ENCODE results near the gene CAMTA1. TPM values are rescaled to one million over a fixed set of nuclear protein-coding genes. Genes with fewer than 3 reads are reported as not detected.
A peak's percentile ranks its signal among the peaks of the same experiment; 100 is the strongest.

The CAMTA1 gene
- total RNA-seq, 2 experiments from 2014 or later, result 43.9 to 73.3 TPM

DNA sequence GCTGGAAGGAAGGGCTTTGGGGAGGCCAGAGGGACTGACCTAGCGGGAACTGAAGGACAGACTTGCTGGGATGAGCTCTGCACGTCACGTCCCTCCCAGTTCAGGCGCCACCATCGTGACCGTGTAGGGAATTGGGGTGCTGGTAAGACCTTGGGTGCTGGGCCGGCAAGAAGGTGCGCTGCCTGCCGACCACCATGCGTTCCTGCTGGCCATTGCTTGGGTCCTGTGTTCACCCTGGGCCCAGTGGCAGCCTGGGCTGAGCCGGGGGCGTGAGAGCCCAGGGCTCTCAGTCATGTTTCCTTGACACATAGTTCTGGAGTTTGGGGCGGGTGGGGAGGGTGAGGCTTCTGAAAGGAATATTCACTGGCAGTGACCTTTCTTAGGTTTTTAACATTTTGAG lies 176.0 kb downstream of the CAMTA1 start:
- TF ChIP-seq CTCF (conservative IDR thresholded peaks at IDR 0.05; ENCODE audit: low read length) (no peak), EZH2phosphoT487 (IDR thresholded peaks at IDR 0.05; ENCODE audit: borderline replicate concordance, low read depth, low read length) (no peak)
- Histone ChIP-seq H4K20me1 (ENCODE audit: insufficient read depth, low read length) (no peaks in the 10 kb centered on the region), H2AFZ (ENCODE audit: low read length) (no peak overlapping the region), H3K9me2 (ENCODE audit: insufficient read depth, low read length) (no peaks in the 10 kb centered on the region), H3K4me3 (ENCODE audit: low read depth, low read length, poor library complexity, severe bottlenecking) (no peak overlapping the region), H3K36me3 (ENCODE audit: insufficient read depth, low read length) (no peaks in the 10 kb centered on the region), H3K4me2 (ENCODE audit: low read length) (no peak overlapping the region), H3K79me2 (ENCODE audit: insufficient read depth, low read depth, low read length) (no peaks in the 10 kb centered on the region), H3K27ac (ENCODE audit: low read depth, low read length, poor library complexity, severe bottlenecking) (no peak overlapping the region), H3K9me3 (ENCODE audit: low read length) (no peaks in the 10 kb centered on the region), H3K4me1 (ENCODE audit: insufficient read depth, low read length, poor library complexity, severe bottlenecking) (peaks cover 5% of the 10 kb centered on the region)
- intact Hi-C loops (cut with micrococcal nuclease; ENCODE audit: unreplicated experiment), result no loop called here
- CTCF ChIA-PET (ENCODE audit: unreplicated experiment), result no interaction called here
- POLR2A ChIA-PET, result interaction anchor here (0.5 kb wide), 1 partner anchor 196 kb away, joined by 6 read pairs; no protein-coding TSS in a partner anchor
- DNase-seq (ENCODE audit: low spot score), result no peak
- BruUV-seq (replicated peaks), result no TSS peak

GRCh38 chr1:6961905-6962477 lies 176.7 kb downstream of the CAMTA1 start:
- intact Hi-C loops (cut with micrococcal nuclease; ENCODE audit: unreplicated experiment), result no loop called here
- no peaks in the 10 kb centered on the region for H3K9me2 ChIP-seq (ENCODE audit: insufficient read depth, low read length)
- no peak overlapping the region for H3K27ac ChIP-seq (ENCODE audit: low read depth, low read length, poor library complexity, severe bottlenecking)
- no peaks in the 10 kb centered on the region for H3K9me3 ChIP-seq (ENCODE audit: low read length)
- no peak for TF ChIP-seq CTCF (conservative IDR thresholded peaks at IDR 0.05; ENCODE audit: low read length)
- TF ChIP-seq EZH2phosphoT487 (IDR thresholded peaks at IDR 0.05; ENCODE audit: borderline replicate concordance, low read depth, low read length), result no peak
- H2AFZ ChIP-seq (ENCODE audit: low read length), result no peak overlapping the region
- peak overlapping the region; percentile 52 for H3K4me3 ChIP-seq (ENCODE audit: low read depth, low read length, poor library complexity, severe bottlenecking)
- H3K36me3 ChIP-seq (ENCODE audit: insufficient read depth, low read length), result no peaks in the 10 kb centered on the region
- CTCF ChIA-PET (ENCODE audit: unreplicated experiment), result no interaction called here
- no peaks in the 10 kb centered on the region for H4K20me1 ChIP-seq (ENCODE audit: insufficient read depth, low read length)
- H3K4me1 ChIP-seq (ENCODE audit: insufficient read depth, low read length, poor library complexity, severe bottlenecking), result peaks cover 5% of the 10 kb centered on the region
- H3K79me2 ChIP-seq (ENCODE audit: insufficient read depth, low read depth, low read length), result no peaks in the 10 kb centered on the region
- H3K4me2 ChIP-seq (ENCODE audit: low read length), result peak overlapping the region; percentile 16; the same call in 1 of the 2 replicates
- BruUV-seq (replicated peaks), result no TSS peak
- POLR2A ChIA-PET, result interaction anchor here (0.7 kb wide), 1 partner anchor 407 kb away, joined by 3 read pairs; the partner anchor contains the start of gene TAS1R1
- DNase-seq (ENCODE audit: low spot score), result no peak

DNA sequence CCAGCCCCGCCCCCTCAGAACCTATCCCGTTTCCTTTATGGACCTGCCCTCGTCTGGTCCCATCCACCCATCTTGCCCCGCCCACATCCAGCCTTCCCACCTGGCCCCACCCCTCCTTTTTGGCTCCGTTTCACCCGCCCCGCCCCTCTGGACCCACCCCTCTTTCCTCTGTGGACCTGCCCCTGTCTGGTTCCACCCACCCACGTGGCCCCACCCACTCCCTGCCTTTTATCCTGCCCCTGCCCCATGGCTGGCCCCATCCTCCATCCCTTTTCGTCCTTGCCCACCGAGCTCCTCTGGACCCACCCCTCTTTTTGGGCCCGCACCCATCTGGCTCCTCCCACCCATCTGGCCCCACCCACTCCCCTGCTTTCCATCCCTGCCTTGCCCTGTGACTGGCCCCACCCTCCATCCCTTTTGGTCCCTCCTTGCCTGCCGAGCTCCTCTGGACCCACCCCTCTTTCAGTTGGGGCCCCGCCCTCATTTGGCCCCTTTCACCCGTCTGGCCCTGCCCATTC lies 177.3 kb downstream of the CAMTA1 start:
- Histone ChIP-seq H3K36me3 (ENCODE audit: insufficient read depth, low read length) (no peaks in the 10 kb centered on the region), H3K9me2 (ENCODE audit: insufficient read depth, low read length) (no peaks in the 10 kb centered on the region), H3K4me1 (ENCODE audit: insufficient read depth, low read length, poor library complexity, severe bottlenecking) (peaks cover 10% of the 10 kb centered on the region), H3K4me2 (ENCODE audit: low read length) (peak overlapping the region; percentile 63), H4K20me1 (ENCODE audit: insufficient read depth, low read length) (no peaks in the 10 kb centered on the region), H3K27ac (ENCODE audit: low read depth, low read length, poor library complexity, severe bottlenecking) (no peak overlapping the region), H3K79me2 (ENCODE audit: insufficient read depth, low read depth, low read length) (no peaks in the 10 kb centered on the region), H3K4me3 (ENCODE audit: low read depth, low read length, poor library complexity, severe bottlenecking) (peak overlapping the region; percentile 52), H2AFZ (ENCODE audit: low read length) (peak overlapping the region; percentile 68; the same call in 1 of the 2 replicates), H3K9me3 (ENCODE audit: low read length) (no peaks in the 10 kb centered on the region)
- DNase-seq (ENCODE audit: low spot score), result peak; percentile 66
- ChIA-PET CTCF (ENCODE audit: unreplicated experiment) (no interaction called here), POLR2A (interaction anchor here (0.6 to 0.7 kb wide), 2 partner anchors 408 to 444 kb away, joined by 3 to 5 read pairs; partner anchors contain the start of gene TAS1R1)
- intact Hi-C loops (cut with micrococcal nuclease; ENCODE audit: unreplicated experiment), result no loop called here
- BruUV-seq (replicated peaks), result no TSS peak
- TF ChIP-seq EZH2phosphoT487 (IDR thresholded peaks at IDR 0.05; ENCODE audit: borderline replicate concordance, low read depth, low read length) (no peak), CTCF (conservative IDR thresholded peaks at IDR 0.05; ENCODE audit: low read length) (no peak)
